ENCODE data around the gene UNC45A.

DNA sequence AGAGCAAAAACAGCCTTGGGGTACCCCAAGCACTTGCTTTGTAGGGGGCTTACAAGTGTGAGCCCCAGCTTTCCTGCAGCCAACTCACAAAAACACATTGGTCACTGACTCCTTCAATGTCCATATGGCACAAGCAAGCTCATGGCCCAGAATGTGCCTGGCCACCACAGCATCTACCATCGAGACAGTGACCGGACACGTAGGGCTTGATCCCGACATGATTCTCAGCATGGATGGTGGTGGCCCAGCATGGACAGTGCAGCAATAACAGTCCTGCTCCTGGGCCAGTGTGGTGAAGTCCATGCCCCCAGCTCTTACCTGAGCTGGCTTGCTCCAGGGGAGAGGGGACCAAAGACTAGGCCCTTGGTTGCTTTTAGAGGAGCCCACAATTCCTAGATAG lies 6.0 kb downstream of the UNC45A start:
- no peak for TF ChIP-seq RBM22 (optimal IDR thresholded peaks at IDR 0.05; ENCODE audit: low read length)
- TF ChIP-seq SIN3A (IDR thresholded peaks at IDR 0.05; ENCODE audit: borderline replicate concordance, low read depth, low read length) = no peak
- TF ChIP-seq NFE2L2 (IDR thresholded peaks at IDR 0.05; ENCODE audit: low read length) = no peak
- TF ChIP-seq ZNF614 (CRISPR knock-in tag; IDR thresholded peaks at IDR 0.05; ENCODE audit: borderline replicate concordance) = no peak
- no peak for TF ChIP-seq GABPA (IDR thresholded peaks at IDR 0.05; ENCODE audit: low read depth, low read length)
- no peak for TF ChIP-seq GABPA (CRISPR knock-in tag; IDR thresholded peaks at IDR 0.05; ENCODE audit: low read depth)
- TF ChIP-seq, protein P1, sequence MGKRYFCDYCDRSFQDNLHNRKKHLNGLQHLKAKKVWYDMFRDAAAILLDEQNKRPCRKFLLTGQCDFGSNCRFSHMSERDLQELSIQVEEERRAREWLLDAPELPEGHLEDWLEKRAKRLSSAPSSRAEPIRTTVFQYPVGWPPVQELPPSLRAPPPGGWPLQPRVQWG (CRISPR knock-in tag; IDR thresholded peaks at IDR 0.05; ENCODE audit: borderline replicate concordance, low read depth) = no peak
- no peak for TF ChIP-seq ZNF274 (CRISPR knock-in tag; IDR thresholded peaks at IDR 0.05)
- no peak for TF ChIP-seq POLR2A (IDR thresholded peaks at IDR 0.05; ENCODE audit: insufficient read depth in 1 of 2, low read depth in 2 of 2, low read length in 2 of 2)
- TF ChIP-seq KDM6A (CRISPR knock-in tag; IDR thresholded peaks at IDR 0.05; ENCODE audit: low read depth) = no peak
- TF ChIP-seq, protein P2, sequence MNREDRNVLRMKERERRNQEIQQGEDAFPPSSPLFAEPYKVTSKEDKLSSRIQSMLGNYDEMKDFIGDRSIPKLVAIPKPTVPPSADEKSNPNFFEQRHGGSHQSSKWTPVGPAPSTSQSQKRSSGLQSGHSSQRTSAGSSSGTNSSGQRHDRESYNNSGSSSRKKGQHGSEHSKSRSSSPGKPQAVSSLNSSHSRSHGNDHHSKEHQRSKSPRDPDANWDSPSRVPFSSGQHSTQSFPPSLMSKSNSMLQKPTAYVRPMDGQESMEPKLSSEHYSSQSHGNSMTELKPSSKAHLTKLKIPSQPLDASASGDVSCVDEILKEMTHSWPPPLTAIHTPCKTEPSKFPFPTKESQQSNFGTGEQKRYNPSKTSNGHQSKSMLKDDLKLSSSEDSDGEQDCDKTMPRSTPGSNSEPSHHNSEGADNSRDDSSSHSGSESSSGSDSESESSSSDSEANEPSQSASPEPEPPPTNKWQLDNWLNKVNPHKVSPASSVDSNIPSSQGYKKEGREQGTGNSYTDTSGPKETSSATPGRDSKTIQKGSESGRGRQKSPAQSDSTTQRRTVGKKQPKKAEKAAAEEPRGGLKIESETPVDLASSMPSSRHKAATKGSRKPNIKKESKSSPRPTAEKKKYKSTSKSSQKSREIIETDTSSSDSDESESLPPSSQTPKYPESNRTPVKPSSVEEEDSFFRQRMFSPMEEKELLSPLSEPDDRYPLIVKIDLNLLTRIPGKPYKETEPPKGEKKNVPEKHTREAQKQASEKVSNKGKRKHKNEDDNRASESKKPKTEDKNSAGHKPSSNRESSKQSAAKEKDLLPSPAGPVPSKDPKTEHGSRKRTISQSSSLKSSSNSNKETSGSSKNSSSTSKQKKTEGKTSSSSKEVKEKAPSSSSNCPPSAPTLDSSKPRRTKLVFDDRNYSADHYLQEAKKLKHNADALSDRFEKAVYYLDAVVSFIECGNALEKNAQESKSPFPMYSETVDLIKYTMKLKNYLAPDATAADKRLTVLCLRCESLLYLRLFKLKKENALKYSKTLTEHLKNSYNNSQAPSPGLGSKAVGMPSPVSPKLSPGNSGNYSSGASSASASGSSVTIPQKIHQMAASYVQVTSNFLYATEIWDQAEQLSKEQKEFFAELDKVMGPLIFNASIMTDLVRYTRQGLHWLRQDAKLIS (CRISPR knock-in tag; IDR thresholded peaks at IDR 0.05) = no peak
- no peak for TF ChIP-seq ZNF768 (CRISPR knock-in tag; IDR thresholded peaks at IDR 0.05)
- TF ChIP-seq, protein P3, sequence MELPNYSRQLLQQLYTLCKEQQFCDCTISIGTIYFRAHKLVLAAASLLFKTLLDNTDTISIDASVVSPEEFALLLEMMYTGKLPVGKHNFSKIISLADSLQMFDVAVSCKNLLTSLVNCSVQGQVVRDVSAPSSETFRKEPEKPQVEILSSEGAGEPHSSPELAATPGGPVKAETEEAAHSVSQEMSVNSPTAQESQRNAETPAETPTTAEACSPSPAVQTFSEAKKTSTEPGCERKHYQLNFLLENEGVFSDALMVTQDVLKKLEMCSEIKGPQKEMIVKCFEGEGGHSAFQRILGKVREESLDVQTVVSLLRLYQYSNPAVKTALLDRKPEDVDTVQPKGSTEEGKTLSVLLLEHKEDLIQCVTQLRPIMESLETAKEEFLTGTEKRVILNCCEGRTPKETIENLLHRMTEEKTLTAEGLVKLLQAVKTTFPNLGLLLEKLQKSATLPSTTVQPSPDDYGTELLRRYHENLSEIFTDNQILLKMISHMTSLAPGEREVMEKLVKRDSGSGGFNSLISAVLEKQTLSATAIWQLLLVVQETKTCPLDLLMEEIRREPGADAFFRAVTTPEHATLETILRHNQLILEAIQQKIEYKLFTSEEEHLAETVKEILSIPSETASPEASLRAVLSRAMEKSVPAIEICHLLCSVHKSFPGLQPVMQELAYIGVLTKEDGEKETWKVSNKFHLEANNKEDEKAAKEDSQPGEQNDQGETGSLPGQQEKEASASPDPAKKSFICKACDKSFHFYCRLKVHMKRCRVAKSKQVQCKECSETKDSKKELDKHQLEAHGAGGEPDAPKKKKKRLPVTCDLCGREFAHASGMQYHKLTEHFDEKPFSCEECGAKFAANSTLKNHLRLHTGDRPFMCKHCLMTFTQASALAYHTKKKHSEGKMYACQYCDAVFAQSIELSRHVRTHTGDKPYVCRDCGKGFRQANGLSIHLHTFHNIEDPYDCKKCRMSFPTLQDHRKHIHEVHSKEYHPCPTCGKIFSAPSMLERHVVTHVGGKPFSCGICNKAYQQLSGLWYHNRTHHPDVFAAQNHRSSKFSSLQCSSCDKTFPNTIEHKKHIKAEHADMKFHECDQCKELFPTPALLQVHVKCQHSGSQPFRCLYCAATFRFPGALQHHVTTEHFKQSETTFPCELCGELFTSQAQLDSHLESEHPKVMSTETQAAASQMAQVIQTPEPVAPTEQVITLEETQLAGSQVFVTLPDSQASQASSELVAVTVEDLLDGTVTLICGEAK (IDR thresholded peaks at IDR 0.05) = no peak
- TF ChIP-seq, protein P3 (CRISPR knock-in tag; IDR thresholded peaks at IDR 0.05) = no peak
- no peak for TF ChIP-seq ZKSCAN1 (IDR thresholded peaks at IDR 0.05; ENCODE audit: low read length)

Measured in HepG2 (cell line).